GM23248 (cell line): ENCODE measurements around the gene TENM4.

ENCODE experiments used
- EZH2 ChIP-seq: fragments of 200-600 bp; sonication (generic); IDR thresholded peaks from 2 replicates; pipeline ENCODE4 v1.6.1; 2018; ENCODE audit warnings: antibody characterized with exemption, mild to moderate bottlenecking; ENCODE audit not compliant: insufficient read depth, poor library complexity, severe bottlenecking
- EZH2phosphoT487 ChIP-seq: fragments of 200-600 bp; sonication (generic); IDR thresholded peaks from 2 replicates; pipeline ENCODE4 v1.6.1; 2018; ENCODE audit warnings: antibody characterized with exemption, moderate library complexity, mild to moderate bottlenecking, low read depth; ENCODE audit not compliant: insufficient read depth

DNA sequence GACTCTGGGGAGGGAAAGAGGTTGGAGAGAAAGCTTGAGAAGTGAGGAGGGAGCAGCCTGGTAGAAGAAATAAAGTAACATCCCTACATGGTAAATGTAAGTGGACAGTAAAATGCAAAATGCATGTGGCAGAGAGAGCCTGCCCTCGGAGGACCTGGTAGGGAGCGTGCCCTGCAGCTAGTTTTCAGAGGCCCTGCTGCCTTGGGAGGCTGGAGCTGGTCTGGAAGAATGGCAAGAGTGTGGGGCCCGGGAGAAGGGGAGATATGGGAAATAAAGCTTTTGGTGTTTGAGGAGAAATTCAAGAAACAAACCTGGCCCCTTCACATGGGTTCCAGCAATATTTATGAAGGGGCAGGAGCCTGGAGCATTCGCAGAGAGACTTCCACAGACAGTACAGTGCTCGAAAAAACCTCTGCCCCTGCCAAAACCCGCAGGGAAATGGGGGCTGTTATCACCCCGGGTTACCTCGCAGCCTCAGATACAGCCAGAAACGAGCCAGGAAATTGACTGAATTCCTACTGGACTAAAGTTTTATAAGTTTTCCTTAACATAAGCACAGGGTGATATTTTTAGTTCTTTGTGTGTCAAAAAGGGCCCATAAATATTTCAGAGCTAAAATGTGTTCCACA is 363.0 kb downstream of the TENM4 start:
- TF ChIP-seq EZH2 (no peak), EZH2phosphoT487 (no peak)
